Vagina (tissue), 2 donors: ENCODE results near the gene NDUFS3.

ENCODE experiments used
- CTCF ChIP-seq, 3 experiments: fragments of 450-650 bp in 2 of 3; fragments of 200-600 bp in 1 of 3; sonication (generic) in 1 of 3; IDR thresholded peaks; one replicate each; pipeline ENCODE4 v1.5.1; 2017 to 2019; ENCODE audit warnings: antibody characterized with exemption in 3 of 3, mild to moderate bottlenecking in 2 of 3, moderate library complexity in 2 of 3
- POLR2A ChIP-seq, 2 donors: fragments of 450-650 bp; IDR thresholded peaks; one replicate each; pipeline ENCODE4 v1.6.1; 2017; ENCODE audit warnings: antibody characterized with exemption in 2 of 2, mild to moderate bottlenecking in 2 of 2, moderate library complexity in 2 of 2

DNA sequence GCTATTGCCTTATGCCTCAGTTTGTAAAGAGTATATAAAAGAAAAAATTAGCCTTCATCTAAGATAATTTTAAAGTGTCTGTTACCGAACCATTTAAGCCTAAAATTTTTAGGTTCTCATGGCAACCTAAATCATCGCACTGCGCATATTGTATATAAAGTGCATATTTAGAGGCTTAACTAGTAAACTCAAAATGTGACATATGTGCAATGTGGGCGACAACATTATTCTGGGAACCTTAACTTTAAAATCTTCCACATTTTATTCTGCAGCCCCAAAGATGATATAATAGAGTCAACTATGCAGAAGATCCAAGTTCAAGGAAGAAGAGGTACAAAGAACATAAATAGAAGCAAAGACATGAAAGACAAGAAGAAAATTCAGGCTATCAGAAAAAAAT, 48.9 kb upstream of the NDUFS3 start:
- no peak for TF ChIP-seq CTCF (IDR thresholded peaks at IDR 0.05)
- no peak for TF ChIP-seq POLR2A (IDR thresholded peaks at IDR 0.05)
